Activated CD4-positive, CD25-positive, alpha-beta regulatory T cell treated with anti-CD3 and anti-CD28 coated beads, Interleukin-2, amount 50 U/mL, for 24 hours (primary cell): ENCODE measurements around the gene CABLES1.

Source experiments
- ATAC-seq, 2 donors: fragments of 150-1000 bp; cut with Tn5 transposase; one replicate each; pipeline ENCODE4 v1.10.0; 2021; ENCODE audit warnings: mild to moderate bottlenecking in 1 of 2, moderate library complexity in 1 of 2

Gene CABLES1

DNA sequence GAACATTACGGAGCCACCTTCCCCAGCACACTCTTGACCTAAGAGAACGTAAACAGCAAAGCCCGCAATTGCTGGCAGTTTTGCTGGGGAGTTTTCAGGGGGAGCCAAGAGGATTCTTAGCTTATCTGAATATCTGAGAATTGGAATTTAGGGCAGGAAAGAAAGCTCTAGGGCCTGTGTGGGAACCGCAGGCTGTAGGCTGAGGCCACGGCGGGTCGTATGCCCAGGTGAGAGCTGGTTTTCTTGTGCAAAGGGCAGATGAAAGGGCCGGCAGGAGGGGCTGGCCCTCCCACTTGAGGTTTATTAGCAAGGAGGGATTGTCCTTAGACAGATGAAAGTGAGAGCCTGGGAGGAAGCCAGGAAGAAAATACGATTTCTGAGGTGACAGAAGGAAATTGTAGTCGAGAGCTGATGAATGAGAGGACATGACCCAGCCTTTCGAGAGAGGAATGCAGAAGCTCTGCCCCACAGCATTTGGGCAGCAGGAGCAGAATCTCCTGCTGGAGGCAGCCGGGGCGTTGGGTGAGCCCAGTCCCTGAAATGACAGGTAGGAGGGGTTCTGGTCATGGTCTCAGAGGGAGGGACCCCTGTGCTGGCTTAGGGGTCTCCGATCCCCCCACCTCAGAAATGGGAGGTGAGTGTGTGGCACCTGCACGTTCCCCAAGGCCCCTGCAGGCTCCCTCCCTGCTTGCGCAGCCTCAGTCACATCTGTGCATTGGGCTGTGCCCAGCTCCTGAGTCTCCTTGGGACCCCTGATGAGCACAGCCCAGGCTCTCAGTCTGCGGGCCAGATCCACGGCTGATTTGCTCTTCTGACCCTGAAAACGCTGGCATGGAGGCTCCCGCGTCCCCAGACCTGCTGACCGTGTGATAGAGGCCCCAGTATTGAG, 61.1 kb downstream of the CABLES1 start:
- ATAC-seq: no peak

DNA sequence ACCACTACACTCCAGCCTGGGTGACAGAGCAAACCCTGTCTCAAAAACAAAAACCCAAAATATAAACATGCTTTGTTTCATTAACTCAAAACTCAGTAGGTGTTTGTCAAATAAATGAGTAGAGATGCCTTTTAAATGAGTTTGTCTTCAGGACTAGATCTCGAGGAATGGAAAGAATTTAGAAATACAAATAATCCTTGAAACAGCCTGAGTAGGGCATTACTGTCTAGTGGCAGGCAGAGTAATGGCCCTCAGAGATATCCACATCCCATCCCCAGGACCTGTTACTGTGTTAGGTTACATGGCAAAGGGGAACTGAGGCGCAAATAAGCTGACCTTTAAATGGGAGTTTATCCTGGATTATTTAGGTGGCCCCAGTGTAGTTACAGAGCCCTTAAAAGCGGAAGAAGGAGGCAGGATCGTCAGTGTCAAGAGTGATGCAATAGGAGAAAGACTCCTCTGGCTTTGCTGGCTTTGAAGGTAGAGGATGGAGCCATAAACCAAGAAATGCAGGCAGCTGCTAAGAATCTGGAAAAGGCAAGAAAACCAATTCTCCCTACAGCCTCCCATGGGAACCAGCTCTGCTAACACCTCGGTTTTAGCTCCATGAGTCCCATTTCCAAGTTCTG, 63.0 kb downstream of the CABLES1 start:
- ATAC-seq: no peak

DNA sequence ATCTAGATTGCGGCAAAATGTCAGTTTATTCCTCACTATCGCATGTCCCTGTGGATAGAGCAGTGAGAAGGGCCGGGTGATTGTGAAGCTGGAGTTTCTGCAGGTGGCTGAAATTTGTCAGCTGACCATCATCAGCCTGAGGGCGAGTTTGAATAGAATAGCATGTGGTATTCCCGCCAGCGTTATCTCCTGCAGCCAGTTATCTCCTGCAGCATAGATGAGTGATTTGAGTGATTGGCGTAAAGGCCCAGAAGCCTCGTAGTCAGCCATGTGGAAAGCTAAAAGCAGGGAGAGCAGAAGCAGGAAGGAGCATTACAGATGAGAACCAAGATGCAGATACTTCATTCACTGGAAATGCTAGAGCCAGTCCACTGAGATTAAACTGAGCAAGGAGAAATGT, 65.5 kb downstream of the CABLES1 start:
- ATAC-seq: no peak

DNA sequence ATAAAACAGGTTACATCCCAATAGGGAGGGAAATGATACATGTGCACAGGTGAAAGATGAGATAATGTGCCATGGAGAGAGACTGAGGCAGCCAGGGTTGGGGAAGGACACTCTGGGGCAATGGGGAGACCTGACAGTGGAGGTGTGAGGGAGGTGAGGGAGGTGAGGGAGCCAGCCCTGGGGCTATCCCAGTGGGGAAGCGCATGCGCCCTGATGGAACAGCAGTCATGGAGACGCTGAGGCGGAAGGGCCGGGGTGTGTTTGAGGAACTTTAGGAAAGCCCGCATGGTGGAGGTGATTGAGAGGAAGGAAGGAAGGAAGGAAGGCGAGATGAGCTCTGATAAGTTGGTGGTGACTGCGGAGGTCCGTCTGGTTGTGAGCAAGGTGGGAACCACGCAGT, 66.5 kb downstream of the CABLES1 start:
- no peak for ATAC-seq

DNA sequence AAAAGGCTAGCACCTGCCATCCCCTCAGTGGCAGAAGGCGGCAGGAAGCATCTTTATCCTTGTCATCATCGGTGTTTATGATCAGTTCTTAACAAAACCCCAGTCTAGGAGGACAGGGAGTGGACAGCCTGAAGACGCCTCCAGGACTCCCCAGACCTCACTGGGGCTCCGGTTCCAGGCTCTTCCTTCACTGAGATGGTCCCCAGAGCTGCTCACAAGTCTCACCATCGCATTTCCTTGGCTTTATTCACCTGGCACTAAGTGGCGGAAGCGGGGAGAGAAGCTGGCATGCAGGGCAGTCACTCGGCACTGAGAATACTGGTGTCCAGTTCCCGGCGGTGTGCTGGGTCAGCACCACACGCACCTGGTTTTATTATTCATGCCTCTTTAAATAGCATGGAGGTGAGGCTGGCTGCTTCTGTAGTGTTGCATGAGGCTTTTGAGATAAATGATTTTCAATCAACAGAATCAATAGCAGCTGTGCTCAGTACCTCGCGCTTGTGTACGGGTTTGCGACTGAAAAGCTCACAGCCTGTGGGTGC, 68.7 kb downstream of the CABLES1 start:
- ATAC-seq: no peak

DNA sequence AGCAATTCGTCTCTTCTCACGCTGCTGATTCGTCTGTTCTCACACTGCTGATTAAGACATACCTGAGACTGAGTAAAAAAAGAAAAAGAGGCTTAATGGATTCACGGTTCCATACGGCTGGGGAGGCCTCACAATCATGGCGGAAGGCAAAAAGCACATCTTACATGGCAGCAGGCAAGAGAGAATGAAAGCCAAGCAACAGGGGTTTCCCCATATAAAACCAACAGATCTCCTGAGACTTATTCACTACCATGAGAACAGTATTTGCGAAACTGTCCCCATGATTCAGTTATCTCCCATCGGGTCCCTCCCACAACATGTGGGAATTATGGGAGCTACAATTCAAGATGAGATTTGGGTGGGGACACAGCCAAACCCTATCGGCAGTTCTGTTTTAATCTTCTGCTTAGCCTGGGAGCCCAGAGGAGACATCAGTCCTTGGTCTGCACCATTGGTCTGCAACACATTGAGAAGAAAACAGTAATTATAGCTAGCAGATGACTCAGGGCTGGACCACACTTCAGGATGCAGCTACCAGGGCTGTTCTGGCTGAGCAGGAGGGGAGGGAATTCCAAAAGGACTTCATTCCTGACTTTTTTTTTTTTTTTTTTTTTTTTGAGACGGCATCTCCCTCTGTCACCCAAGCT, 69.4 kb downstream of the CABLES1 start:
- ATAC-seq: no peak

DNA sequence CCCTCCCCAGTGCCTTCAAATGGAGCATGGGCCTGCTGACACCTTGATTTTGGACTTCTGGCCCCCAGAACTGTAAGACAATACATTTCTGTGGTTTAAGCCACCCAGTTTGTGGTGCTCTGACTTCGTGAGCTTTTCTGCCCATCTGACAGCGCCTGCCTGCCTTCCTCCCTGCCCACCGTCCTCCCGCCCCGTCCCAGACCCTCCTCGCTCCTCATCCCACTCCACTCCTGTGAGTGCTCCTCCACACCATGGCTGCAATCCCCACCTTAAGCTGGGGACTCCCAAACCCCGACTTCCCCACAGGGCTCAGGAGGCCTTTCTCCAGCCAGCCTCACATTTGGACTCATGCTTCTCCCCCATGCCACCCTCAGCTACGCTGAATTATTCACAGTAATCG, 70.7 kb downstream of the CABLES1 start:
- ATAC-seq: no peak

DNA sequence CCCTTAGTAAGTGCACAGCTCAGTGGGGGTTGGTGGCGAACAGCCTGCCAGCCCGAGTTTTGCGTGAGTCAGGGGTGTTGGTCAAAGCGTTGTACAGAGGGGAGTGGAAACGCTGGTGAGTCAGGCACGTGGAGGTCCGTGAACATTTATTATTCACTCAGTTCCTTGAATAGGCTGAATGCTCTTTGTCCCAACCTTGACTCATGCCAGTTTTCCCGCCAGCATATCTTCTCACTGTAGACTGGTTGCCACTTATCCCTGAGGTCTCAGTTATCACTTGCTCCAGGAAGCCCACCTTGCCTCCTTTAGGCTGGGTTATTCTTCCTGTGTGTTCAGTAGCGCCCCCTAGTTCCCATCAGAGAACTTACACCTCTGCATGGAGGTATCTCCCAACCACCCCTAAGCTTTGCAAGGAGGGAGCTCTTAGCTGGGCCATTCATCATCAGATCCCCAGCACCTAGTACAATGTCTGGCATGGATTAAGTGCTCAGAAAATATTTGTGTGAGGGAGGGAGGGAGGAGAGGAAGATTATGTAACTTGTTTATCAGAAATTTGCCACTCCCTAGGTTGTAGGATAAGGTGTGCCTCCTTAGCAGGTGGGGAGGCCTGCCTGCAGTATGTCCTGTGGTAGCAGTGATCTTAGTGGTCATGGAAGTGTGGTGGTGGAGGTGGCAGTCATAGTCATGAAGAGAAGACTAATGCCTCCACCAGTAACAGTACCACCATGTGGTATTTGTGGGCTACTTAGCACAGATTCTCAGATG, 72.1 kb downstream of the CABLES1 start:
- ATAC-seq: peak; percentile 15 to 31

DNA sequence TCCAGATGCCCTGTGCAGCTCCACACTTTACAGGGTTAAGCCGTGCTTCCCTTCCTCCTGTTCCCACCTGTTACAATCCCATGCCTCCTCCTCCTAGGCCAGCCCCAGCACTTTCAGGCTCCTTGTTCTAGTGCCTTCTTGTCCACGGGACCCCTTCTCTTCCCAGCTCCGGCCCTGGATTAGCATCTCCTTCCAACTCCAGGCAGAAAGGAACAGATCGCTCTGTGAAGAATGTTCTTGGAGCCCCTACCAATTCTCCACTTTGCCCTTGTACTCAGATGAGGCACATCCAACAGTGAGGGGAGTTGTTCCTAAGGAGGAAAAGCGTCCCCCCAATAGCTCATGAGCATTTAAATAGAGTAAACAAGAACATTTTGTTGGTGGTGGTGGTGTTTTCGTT, 72.7 kb downstream of the CABLES1 start:
- no peak for ATAC-seq

DNA sequence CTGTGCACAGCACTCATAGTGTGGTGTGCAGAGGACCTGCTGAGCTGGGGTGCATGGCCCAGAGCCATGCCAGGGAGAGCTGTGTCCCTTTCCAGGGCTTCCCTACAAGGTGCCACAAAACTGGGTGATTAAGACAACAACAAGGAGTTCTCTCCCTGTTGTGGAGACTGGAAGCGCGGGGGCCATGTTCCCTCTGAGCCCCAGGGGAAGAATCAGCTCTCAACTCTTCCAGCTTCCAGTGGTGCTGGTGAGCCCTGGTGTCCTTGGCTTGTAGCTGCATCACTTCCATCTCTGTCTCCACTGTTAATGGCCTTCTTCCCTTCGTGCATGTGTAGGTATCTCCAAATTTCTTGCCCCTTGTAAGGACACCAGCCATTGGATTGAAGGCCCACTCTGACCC, 73.3 kb downstream of the CABLES1 start:
- no peak for ATAC-seq

DNA sequence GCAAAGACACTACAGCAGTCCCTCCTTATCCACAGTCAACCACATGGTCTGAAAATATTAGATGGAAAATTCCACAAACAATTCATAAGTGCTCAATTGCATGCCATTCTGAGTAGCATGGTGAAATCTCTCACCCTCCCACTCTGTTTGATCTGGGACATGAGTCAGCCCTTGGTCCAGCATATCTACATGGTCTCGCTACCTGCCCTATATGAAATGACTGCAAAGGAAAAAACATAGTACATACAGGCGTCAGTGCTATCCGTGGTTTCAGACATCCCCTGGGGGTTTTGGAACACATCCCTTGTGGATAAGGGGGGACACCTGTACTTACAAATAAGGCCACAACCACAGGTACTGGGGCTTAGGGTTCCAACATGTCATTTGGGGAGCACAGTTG, 73.7 kb downstream of the CABLES1 start:
- peak; percentile 70 to 80 for ATAC-seq

DNA sequence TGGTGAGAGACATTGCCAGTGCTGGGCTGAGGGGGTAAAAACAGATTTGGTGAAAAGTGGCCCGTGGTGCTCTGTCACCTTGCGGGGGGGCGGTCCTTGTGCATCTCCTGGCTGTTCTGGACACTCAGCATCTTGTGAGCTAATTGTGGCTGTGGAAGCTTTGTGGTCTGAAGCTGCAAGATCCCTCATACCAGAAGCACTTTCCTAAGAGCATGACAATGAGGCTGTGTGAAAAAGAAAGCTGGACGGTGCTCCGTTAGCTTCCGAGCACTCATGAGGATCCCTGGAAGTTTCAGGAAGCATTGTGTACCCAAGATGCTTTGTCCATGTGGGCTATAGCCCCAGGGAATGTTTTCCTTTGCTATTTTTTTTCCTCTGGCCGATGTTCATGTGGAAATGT, 74.5 kb downstream of the CABLES1 start:
- no peak for ATAC-seq

DNA sequence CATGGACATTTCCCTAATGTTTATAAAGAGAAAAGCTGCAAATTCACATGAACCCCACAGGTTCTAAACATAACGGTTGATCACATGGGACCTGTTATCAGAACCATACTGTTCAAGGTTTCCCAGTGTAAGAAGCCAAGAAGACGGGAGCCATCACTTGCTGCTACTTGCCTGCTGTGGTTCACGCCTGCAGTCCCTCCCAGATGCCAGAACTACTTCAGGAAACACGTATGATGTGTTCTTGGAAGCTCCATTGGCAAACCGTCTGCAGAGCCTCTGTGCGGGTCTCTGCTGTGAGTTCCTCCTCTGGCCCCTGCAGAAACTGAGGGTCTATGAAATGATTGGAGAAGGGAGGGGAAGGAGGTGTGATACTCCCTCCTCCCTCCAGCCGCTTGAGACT, 75.2 kb downstream of the CABLES1 start:
- no peak for ATAC-seq

DNA sequence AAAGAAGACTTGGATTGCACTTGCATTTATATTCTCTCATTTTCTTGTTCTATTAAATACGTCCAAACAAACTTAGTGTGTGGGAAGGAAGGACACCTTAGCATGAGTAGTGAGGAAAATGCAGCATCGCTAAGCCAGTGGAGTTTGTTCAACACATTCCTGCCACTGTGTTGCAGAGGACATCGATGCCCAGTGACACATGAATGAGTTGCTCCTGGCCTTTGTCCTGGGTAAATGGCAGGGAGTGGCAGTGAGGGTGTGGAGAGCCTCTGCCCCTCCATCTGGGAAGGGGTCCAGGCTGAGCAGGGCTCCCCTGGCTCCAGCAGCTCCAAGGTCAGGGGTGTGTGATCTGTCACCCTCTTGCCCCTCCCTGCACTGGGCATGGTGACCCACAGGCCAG, 75.9 kb downstream of the CABLES1 start:
- ATAC-seq: no peak

DNA sequence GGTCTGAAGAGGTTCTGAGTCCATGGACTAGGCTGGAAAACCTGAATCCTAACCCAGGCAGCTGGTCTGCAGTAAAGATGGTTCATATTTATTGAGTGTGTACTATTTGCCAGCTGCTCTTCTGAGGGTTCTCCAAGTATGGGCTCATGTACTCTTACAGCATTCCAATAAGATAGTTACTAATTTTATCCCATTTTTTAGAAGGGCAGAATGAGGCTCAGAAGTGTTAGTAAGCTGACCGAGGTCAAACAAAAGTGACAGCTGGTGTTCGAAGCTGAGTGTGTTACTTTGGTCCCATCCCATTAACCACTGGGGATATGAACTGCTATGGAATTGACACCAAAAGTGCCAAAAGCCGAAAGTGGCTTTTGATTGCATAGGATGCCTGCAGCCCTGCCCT, 76.9 kb downstream of the CABLES1 start:
- ATAC-seq: no peak

DNA sequence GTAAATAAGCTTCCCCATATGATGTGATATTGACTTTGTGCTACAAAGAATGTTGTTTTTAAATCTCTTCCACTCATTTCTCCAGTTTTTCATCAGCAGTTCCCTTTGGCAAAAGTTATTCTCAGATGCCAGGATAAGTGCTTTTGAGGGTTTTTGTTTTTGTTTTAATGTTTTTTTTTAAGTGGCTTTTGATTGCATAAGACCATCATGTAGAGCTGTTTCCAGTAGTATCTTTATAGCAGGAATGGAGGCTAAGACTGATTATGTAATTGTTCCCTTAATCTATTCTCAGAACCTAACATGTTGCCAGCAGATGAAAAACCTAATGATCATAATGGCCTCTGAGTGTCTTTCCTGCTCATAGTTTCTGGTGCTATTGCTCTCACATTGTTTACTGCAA, 77.9 kb downstream of the CABLES1 start:
- ATAC-seq: no peak

DNA sequence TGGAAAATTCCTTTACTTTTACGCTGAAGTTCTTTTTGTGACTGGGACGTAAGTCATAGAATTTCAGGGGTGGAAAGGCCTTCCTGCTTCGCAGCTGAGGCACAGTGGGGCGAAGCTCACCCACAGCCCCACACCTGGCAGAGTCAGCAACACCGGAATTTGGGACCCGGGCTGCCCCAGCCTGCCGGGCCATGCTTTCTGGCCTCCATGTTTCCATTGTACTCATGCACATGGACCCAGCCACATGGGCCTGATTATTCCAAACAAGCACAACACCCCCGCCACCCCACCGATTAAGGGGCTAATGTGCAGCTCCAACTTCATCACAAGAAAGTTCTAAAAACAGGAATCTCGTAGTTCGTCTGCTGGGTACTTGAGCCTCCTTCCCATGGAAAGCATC, 82.5 kb downstream of the CABLES1 start:
- ATAC-seq: no peak

DNA sequence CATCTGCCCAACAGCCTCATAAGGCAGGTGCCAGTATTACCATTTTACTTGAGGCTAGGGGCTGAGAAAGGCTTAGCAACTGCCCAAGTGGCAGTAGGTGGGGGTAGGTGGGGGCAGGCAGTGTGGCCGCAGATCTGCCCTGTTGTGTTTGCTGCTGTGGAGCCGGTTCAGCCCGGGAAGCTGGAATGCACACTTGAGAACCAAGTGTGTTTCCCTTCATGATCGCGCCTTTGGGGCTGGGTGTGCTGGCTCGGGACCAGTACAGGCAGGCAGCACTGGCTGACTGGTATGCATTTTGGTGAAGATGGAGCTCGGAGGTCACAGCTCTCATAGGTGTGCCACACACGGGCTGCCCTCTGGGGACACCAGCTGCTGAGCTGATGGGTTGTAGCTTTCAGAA, 85.1 kb downstream of the CABLES1 start:
- no peak for ATAC-seq

DNA sequence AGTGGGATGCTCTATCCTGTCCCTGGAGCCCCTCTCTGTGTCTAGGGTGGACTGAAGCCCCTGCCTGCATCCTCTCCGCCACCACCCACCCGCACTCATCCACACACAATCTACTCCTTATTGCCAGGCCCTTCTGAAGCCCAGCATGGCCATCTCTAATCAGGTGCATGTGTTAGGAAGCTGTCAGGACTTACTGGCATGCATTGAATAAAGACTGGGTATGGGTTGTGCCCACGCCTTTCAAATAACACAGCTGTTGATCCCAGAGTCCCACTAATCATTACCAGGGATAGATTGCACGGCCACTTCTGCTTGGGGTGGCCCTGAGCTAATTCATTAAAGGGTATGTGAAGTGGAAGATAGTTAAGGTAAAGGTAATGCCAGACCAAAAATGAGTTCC, 88.4 kb downstream of the CABLES1 start:
- ATAC-seq: no peak

DNA sequence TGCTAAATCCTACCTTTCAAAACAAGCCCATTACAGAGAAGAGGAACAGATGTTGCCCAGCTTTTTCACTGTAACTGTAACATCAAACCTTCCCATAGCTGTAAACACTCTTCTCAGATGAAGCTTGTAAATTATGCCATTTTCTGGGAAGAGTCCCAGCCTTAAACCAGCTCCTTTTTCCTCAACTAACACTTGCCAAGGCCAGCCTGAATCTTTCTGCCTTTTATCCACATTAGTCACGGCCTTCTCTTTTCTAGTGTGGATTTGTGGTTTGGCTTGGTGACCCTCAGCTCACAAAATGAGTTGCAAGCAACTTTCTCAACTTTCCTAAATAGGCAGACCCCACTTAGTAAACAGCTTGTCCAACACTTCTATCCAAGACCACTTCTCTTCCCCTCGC, 90.2 kb downstream of the CABLES1 start:
- no peak for ATAC-seq

DNA sequence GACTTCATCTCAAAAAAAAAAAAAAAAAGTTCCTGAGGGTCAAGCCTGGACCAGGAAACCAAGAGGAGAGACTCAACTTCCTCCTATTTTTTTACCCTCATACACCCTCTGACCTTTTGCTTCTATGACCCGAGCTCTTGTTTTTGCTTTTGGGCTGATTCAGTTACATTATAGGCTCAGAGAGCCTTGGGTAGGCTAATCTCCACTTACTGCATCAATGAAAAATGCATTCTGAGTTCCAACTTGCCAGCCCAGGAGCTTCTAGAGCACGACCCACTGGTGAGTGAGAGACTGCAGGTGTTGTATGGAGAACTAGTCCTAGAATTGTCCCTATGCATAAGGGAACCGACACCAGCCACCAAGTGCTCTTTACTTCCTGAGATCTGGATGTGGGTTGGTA, 91.1 kb downstream of the CABLES1 start:
- no peak for ATAC-seq

DNA sequence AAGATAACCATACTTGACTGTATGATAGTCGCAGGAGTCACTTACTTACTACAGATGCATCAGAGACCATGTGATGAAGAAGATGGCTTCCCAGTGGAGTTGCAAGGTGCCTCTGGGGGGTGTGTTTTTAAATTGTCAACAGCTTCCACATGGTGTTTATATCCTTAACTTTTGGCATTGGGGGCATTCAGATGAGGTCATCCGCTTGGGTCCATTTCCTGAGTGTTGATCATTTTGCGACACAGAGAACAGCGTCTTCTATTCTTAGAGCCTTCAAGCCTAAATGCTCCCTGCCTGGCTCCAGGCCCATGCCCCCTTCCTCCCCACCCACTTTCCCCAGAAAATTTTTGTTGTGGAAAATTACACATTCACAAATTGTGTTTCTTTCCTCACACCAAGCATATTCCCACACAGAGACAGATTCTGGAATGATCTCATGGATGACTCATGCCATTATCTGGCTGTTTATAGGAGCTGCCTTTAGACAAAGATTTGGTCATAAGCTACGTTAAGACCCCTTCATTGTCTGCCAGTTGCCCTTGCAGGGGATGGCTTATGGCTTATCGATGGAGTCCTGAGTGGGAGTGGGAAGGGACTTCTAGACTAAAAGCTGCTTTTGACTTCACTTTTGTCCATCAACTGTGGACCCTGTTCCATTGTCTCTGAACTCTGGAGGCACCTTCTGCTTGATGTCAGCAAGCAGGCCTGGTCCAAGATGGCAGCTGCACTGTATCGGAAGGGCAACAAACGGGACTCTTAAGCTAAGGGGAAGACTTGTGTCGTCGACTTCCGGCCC, 91.8 kb downstream of the CABLES1 start:
- no peak for ATAC-seq
